Stimulated activated CD8-positive, alpha-beta memory T cell treated with anti-CD3 and anti-CD28 coated beads, Interleukin-15, amount 100 ng/mL, for 48 hours (primary cell): ENCODE measurements around the gene CLDN17.

Source experiments
- DNase-seq, 2 donors: peaks; one replicate each; pipeline ENCODE4 v3.0.0-alpha.2; 2020; ENCODE audit warnings: low read depth in 2 of 2

Gene CLDN17, protein sequence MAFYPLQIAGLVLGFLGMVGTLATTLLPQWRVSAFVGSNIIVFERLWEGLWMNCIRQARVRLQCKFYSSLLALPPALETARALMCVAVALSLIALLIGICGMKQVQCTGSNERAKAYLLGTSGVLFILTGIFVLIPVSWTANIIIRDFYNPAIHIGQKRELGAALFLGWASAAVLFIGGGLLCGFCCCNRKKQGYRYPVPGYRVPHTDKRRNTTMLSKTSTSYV

DNA sequence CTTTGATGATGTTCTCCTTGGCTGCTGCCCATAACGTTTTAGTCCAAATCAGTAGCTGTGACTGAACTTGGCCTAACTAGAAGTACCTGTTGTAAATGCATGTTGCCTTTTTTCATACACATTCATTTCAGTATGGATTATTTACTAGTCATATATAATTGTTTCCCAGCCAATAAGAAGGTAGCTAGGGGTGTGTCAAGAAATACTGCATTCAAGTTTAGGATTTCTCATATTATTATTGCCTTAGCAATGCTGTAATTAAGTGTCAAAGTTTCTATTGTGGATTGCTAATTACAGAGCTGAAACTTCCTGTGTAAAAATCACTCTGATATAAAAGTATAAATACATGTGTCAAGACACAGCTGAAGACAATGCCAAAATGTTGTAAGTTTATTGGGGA lies at the start of gene CLDN17:
Gene CLDN17, minus strand, starts transcription at position 101 of the 400 bp plus-strand sequence. CDS start 188 bp downstream, outside the sequence.
- DNase-seq, result no peak

DNA sequence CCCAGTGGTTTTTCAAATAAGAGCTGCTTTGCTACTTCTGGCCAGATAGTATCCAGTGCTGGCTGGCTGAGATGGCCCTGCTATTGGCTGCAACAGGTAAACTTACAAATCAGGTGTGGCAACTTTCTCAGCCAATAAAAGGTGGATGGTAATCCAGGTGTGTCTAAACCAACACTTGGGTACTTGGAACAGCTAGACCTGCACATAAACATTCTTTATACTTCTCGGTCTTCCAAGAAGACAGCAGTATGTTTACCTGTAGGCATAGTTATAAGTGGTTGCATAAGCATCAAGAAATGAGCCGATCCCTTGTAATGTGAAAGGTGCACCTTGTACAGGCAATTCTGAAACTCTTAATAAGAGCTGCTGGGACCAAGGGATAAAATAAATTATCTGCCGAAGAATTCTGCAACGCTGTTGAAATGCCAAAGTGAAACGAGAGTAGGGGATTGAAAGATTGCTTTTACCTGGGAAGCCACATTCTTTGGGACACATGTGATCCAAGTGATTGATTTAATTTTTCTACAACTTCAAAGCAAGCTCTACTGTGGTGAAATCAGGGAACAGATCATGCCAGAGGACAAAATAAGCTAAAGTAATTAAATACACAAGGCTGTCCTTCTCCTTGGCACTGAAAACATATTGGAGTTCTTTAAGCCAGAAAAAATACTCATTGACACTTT lies 49.6 kb upstream of the CLDN17 start, which contains the start of gene CLDN8:
Gene CLDN8, minus strand, starts transcription at position 57 of the 683 bp plus-strand sequence. CDS start 172 bp downstream, outside the sequence.
- no peak for DNase-seq

DNA sequence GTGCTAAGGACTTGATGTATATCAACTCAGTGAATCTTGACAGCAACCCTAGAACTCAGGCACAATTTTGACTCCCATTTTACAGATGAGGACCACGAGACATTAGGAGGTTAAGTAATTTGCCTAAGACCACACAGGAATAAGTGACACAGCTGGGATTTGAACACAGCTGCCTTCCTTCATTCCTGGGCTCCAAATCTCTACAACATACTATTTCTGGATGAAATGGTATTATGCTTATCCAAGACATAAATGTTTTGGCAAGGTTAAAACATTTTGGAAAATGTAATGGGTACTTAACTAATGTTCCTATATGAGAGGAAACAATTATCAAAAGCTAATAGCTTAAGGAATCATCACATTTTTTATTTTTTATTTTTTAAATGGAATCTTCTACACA lies 44.5 kb upstream of the CLDN17 start:
- no peak for DNase-seq

DNA sequence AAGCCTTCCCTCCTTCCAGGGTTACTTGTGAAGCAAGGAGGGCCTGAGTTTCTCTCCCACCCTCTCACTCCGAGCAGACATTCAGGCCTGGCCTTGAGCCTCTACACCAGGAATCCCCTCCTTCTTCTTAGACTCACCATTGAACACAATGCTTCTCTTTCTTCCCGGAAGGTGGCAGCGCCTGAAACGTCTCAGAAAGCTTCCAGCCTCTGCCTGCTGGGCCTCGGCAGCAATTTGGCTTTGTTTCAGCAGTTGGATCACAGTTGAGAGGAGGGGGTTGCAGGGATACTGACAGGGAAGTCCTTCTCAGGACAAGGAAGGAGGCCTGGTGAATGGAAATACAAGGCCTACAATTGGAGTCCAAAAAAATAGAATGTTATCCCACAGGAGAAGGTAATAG lies 43.0 kb upstream of the CLDN17 start:
- DNase-seq, result no peak

DNA sequence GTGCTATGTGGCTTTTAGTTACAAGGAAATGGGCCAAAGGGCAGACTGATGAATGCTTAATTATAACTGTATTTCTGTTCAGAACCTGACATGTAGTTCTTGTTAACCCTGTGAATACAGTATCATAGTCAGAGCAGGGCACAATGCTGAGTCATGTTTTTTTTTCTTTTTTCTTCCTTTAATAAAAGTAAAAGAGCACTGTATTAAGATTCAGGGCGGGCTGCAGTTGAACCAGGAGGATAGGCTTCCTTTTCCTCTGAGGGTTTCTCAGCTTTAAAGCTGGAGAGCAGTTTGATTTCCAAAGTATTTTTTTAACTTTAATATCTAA lies 40.6 kb upstream of the CLDN17 start:
- DNase-seq, result no peak

DNA sequence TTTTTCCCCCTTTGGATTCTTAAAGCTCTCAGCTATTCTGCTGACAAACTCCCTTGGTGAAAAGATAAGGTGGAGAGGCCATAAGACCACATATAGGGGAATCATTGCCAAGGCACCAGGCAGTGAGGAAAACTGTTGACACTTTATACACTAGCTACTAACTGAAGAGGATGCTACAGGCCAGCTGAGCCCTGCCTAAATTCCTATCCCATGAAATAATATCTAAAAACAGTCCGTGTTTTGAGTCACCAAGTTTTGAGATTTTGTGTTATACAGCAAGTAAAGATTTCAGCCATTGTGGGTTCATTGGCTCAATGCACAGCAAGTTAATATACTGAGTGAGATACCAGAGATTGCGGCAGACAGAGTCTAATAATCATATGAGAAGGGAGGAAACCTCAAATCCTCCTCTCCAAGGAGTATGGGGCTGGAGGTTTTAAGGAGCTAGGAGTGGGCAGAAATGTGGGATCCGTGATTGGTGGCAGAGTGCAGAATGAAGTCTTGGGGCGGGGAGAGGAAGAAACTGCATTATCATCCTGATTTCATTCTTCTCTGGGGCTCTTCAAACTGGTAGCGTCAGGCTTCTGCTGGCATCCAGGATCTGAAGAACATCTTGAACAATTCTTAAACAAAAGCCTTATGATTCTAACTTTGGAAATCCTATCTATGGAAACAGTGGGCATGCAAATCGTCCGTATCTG lies 40.1 kb upstream of the CLDN17 start:
- DNase-seq, result no peak

DNA sequence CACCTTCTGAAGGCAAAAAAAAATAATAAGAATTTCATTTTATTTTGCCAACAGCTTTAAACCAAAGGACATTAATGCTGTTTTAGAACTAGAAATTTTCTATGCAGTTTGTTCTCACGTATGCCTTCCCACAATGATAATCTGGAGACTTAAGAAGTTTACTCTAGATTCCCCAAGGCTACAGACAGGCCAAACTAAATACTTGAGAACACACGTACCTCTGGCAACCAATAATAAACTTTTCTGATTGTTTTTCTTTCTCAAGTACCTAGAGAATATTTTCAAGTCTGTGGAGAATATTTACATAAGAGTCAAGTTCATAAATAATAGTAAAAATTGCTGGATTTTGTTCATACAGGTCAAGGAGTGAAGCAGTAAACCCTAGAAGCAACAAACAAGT lies 33.4 kb upstream of the CLDN17 start:
- DNase-seq, result no peak

DNA sequence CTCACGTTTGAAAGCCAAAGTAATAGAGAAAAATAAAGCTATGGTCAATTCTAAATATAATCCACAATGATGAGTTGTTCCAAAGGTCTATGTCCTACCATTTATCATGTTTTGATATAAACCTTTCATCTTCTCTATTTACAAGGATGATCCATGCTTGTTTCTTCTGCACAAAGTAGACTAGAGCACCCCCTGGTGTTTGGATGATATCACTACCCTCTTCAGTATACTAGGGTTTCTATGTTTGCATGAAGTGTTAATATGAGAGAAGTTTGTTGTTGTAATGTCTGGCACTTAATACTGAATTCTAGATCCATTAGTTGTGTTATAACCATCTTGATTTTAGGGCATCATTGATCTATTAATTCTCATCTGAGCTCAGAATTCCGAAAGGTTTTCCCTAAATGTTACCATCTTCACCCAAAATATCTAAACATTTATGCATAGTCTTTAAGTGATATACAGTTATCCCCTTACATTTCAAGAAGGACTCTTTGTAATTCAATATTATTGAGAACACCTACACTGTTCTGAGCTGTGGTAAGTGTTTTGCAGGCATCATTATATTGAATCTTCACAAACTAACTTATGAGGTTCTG lies 28.2 kb upstream of the CLDN17 start:
- DNase-seq, result no peak

DNA sequence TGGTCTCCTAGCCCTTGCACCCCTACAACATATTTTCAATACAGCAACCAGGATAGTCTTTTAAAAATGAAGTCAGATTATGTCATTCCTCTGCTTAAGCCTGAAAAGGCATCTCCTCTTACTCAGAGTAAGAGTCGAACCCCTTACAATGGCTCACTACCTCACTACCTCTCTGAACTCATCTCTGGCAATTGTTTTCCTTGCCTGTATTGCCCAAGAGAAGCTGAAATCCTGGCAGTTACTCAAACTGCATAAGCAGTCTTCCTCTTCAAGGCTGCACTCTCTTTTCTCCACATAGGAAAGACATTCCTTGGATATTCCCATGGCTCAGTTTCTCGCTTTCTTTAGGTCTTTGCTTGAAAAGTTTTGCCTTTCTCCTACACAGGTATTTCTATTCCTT lies 26.6 kb upstream of the CLDN17 start:
- no peak for DNase-seq

DNA sequence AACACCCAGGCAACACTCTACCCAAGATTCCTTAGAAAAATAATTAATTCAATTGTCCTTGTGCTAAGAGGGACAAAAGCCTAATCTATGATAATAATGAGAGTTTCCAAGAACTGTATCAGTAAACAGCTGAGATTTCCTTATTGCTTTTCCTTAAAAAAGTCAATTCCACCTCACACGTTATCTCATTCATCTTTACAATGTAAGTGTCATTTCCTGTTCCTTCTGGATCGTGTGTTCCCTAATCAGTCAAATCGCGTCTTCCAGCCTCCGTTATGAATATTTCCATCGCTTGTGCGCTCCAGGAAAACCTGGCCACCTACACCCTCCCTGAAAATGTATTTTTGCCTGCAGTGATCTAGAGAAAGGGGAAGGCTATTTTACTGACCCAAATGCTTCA lies 23.9 kb upstream of the CLDN17 start:
- DNase-seq, result no peak

DNA sequence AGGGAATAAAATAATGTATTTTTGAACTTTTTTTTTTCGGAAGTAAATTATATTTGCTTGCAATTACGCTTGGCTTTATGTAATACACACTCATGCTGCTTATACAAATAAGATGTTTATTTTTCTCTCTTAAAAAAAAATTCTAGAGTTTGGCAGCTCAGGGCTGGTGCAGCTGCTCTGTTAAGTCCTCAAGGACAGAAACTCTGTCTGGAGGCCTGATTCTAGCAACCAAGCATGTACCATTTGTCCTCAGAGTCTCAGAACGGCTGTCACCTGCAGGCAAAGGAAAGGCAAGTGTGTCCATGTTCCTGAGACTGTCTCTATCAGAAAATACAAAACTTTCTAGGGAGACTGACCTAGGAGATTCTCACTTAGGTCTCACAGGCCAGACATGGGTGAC lies 23.2 kb upstream of the CLDN17 start:
- no peak for DNase-seq

DNA sequence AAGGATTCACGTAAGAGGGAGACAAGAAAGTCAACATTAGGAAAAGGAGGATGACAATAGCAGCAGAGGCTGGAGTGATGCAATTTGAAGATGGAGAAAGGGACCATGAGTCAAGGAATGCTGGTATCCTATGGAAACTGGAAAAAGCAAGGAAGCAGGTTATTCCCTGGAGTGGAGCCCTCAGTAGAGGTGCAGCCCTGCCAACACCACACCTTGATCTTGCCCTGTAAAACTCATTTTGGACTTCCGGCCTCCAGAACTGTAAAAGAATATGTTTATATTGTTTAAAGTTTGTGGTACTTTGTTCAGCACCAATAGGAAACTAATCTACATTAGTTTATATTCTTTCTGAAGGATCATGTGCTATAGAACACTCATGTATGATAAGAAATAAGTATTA lies 19.6 kb upstream of the CLDN17 start:
- no peak for DNase-seq

DNA sequence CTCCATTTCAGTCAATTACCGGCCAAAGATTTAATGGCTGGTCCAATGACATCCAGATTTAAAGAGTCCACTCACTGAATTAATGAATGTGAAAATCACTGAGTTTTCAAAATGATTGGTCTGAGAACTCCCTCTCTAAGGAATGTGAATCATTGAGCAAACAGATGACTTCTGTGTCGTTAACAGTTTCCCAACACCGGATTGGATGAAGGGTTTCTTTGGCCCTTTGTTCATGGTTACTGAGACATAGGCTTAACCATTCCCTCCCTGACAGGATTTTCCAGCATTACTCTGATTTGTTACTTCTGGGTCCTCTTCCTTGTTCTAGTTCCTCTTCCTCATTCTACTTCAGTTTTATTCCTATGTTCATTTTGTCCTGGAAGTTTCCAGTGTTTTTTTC lies 1.5 kb upstream of the CLDN17 start:
- no peak for DNase-seq

DNA sequence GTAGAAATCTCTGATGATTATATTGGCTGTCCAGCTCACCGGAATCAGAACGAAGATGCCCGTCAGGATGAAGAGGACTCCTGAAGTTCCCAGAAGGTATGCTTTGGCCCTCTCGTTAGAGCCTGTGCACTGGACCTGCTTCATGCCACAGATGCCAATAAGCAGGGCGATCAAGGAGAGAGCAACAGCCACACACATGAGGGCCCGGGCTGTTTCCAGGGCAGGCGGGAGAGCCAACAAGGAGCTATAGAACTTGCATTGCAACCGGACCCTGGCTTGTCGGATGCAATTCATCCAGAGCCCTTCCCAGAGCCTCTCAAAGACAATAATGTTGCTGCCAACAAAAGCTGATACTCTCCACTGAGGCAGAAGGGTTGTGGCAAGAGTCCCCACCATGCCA lies 434 bp downstream of the CLDN17 start:
- no peak for DNase-seq

DNA sequence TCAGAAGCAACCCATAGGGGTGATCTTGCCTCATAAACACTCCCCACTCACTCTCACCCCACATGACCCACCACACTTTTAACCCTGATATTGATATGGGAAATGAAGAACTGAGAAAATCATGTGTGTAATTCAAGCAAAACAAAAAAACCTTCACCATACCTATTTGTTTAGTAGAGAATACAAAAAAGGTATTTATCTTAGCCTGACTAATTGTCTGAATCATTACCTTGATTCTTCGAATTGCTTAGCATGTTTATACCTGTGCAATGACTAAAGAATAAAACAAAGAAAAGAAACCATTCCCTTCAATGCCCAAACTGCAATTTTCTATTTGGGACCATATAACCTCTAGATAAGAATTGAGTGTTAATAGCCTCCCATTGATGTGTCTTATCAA lies 1.8 kb downstream of the CLDN17 start:
- DNase-seq, result no peak

DNA sequence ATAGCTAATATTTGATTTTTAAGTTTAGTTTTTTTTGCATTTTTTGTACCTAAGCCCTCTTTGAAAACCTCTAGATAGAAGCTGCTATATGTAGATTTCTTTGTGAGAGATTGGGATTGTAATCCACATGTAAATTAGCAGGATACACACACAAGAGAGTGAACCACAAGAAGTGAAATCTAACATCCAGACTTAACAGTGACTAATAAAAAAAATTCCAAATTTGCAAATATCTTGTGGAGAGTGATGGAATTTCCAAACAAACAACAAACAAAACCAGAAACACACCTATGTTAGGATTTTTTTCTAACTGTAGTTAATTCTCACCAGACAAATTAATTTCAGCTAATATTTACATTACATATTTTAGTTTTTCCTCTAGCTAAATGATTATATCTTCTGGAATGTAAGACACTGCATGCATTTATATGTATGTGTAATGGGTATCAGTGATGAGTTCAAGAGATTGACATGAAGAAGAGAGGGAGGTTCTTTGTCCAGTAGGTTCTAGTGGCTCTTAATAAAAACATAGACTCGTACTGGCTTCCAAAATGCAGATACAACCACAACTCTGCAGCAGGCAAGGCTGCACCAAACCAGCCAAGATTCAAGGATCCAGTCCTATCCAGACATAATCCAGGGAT lies 12.8 kb downstream of the CLDN17 start:
- no peak for DNase-seq

DNA sequence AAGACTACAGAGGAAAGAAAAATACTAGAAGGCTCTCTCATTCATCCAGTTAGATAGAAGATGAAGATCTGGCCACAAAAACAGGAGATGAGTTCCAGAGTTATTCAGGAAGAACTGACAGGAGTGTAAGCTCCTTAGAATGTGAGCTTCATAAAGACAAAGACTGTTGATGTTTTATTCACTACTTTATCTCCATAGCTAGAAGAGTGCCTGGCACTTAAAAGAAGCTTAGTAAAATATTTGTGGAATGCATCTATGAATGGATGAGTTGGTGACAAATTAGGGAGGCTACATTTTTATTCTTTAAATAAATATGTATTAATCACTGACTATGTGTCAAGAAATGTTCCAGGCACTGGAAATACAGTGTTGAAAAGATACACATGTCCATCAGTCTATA lies 13.8 kb downstream of the CLDN17 start:
- DNase-seq, result no peak

DNA sequence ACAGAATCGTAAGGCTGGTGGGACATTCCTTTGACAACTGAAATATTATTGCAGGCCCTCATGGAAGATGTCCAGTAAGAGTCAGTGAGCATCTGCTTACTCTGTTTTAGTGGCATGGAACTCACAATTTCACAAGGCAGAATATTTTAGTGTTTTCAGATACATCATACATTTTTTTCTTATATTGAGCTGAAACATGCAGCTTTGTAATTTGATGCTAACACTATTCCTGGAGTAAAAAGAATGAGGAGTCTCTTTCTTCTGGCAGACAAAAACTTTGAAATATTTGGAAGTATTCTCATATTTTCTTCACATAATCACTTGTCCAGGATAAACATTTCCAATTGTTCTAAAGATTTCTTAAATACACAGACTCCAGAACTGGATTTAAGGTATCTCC lies 17.7 kb downstream of the CLDN17 start:
- DNase-seq, result no peak

DNA sequence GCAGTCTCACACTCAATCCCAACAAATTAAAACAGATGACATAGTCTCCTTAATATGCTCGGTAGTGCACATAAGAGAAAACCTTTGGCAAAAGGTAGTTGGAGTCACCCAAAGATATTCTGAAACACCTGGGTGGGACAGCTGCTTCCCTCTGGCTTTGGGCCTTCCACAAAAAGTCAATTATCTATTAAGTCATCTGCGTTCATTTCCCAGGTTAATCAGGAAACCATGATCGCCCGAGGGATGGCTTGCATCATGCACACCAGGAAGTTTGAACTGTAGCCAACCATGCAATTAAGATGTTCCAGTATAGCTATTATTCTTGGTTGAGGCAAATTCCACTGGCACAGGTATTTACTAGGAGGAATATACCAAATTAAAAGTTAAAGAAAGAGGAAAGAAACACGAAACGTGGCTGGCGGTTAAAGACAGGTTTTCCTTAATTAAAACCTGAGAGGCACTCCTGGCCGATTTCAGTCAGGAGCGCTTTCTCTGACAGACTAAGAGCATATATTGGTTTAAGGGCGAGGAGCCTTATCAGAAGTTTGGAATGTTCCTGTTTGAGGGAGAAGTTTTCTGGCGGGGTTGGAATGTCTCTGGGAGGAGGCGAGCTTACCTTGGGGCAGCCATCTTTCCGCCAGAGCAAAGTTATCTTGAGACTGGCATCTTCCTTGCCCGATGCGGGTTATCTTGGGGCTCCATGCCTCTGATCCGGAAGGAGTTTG lies 19.9 kb downstream of the CLDN17 start:
- no peak for DNase-seq

DNA sequence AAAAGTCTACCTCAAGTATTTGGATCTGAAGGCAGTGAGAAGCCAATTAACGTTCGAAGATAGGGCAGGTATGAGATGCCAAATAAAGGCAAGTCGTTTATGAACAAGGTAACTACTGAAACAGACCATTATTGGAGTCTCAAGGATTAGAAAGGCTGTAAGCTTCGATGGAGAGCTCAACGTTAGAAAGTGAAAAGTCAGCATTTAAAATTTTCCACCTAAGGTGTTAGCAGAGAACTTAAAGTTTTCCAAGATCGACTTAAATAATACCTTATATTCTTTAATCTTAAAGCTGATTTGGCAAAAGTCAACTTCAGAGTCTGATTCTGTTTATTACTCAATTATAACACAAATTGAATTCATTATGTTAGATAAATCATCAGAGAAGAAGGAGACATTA lies 28.1 kb downstream of the CLDN17 start:
- DNase-seq, result no peak

DNA sequence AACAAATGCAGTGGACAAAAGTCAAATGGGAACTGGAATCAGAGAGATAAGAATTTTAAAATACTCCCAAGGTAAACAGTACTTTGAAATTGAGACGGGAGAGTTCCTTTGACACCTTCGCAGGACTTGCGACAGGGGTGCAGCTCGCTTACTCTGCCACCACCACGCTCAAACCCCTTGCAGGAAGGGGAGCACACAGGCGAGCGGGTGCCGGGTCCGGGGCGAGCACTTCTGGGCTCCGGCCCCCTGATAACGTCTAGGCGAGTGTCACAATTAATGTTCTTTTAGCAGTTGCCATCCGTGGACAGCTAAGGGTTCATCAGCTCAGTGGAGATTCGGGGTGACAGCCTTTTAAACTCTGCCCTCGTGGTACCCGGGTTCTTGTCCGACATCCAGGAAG lies 37.4 kb downstream of the CLDN17 start:
- DNase-seq, result no peak

DNA sequence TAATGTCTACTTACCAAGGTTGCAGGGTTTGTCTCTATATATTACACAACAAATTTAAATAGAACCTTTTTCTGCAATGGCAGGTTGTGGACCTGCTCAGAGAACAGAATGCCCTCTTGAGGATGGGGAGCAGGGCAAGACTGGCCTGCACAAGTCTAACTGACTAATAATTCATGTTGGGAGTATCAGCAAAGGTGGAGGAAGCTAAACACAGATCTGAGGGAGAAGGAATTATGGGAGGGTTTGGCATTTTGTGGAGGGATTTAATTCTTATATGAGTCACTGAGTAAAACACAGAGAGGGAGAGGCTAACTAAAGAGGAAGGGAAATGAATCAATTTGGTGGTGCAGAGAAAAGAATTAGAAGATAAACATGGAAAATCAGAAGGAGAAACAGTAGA lies 40.0 kb downstream of the CLDN17 start:
- no peak for DNase-seq
